ENCODE results near the gene FLYWCH1.

DNA sequence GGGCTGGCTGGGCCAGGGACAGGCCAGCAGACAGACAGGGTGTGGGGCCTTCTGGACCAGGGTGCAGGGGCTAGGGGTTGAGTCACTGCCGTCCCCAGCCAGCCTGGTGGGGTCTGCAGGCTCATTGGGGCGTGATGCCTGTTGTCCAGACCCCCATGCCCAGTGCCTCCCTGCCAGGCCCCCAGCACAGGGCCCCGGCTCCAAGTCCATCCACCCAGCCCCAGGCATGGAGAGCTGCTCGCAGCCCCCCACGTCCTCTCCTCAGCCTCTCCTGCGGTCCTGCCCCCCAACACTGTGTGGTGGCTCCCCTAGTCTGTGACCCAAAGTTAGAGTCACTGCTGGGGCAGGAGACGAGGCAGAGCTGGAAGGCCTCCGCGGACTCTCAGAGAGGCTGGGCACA is 75.6 kb downstream of the FLYWCH1 start:
- TF ChIP-seq, protein P1, sequence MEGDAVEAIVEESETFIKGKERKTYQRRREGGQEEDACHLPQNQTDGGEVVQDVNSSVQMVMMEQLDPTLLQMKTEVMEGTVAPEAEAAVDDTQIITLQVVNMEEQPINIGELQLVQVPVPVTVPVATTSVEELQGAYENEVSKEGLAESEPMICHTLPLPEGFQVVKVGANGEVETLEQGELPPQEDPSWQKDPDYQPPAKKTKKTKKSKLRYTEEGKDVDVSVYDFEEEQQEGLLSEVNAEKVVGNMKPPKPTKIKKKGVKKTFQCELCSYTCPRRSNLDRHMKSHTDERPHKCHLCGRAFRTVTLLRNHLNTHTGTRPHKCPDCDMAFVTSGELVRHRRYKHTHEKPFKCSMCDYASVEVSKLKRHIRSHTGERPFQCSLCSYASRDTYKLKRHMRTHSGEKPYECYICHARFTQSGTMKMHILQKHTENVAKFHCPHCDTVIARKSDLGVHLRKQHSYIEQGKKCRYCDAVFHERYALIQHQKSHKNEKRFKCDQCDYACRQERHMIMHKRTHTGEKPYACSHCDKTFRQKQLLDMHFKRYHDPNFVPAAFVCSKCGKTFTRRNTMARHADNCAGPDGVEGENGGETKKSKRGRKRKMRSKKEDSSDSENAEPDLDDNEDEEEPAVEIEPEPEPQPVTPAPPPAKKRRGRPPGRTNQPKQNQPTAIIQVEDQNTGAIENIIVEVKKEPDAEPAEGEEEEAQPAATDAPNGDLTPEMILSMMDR (conservative IDR thresholded peaks at IDR 0.05; ENCODE audit: low read length) = no peak
- no peak for TF ChIP-seq EZH2phosphoT487 (IDR thresholded peaks at IDR 0.05; ENCODE audit: borderline replicate concordance)

Measured in Loucy (cell line).